HG02588 (cell line): Measurements from ENCODE around the gene SPTSSA.
"Not testable (repeated sequence)": the region's sequence is repeated elsewhere in the genome, so short reads cannot be mapped to it uniquely, and the experiment has no call there.

Experiments
- ATAC-seq: cut with Tn5 transposase; IDR thresholded peaks from one replicate; pipeline ENCODE4 v1.9.1; 2021; ENCODE audit warnings: mild to moderate bottlenecking, moderate library complexity; ENCODE audit not compliant: unreplicated experiment

SPTSSA gene, protein sequence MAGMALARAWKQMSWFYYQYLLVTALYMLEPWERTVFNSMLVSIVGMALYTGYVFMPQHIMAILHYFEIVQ

GRCh38 chr14:34462132-34462893, at the start of gene SPTSSA:
SPTSSA (minus strand) TSS chr14:34462240; CDS start chr14:34462207, 33 bp downstream.
- peak; percentile 92 for ATAC-seq

- ATAC-seq = no peak
Measured at GRCh38 chr14:34507884-34508283, 45.8 kb upstream of the SPTSSA start.

- ATAC-seq = no peak
Measured at GRCh38 chr14:34507459-34507858, 45.4 kb upstream of the SPTSSA start.

DNA sequence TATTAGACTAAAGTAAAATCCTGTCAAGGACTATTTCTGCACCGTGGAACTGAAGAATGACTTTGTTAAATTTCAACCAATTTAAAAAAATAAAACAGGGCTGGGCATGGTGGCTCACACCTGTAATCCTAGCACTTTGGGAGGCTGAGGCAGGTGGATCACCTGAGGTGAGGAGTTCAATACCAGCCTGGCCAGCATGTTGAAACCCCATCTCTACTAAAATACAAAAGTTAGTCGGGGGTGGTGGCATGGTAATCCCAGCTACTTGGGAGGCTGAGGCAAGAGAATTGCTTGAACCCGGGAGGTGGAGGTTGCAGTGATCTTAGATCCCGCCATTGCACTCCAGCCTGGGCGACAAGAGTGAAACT, 43.1 kb upstream of the SPTSSA start:
- not testable (repeated sequence) for ATAC-seq

DNA sequence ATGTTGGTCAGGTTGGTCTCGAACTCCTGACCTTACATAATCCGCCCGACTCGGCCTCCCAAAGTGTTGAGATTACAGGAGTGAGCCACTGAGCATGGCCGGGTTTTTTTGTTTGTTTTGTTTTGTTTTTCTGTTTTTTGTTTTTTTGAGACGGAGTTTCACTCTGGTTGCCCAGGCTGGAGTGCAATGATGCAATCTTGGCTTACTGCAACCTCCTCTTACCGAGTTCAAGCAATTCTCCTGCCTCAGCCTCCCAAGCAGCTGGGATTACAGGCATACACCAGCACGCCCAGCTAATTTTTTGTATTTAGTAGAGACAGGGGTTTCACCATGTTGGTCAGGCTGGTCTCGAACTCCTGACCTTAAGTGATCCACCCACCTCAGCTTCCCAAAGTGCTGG, 42.0 kb upstream of the SPTSSA start:
- not testable (repeated sequence) for ATAC-seq

- no peak for ATAC-seq
Measured at GRCh38 chr14:34502545-34503225, 40.6 kb upstream of the SPTSSA start.

DNA sequence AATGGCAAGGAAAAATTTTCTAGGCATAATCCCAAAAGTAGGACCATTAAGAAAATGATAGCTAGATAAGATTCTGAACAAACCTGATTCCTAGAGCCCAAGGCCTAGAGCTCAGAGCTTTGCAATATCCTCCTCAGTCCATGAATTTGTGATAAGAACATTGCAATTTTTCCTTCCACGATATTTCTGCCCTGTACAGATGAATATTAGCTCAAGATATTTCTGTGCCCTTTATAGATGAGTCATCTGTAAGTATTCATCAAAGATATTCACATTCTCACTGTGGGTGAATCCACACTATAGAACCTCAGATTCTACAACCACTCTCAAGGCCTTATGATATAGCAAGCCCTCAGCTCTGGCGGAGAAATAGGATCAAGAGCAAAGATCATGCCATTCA, 40.0 kb upstream of the SPTSSA start:
- no peak for ATAC-seq

DNA sequence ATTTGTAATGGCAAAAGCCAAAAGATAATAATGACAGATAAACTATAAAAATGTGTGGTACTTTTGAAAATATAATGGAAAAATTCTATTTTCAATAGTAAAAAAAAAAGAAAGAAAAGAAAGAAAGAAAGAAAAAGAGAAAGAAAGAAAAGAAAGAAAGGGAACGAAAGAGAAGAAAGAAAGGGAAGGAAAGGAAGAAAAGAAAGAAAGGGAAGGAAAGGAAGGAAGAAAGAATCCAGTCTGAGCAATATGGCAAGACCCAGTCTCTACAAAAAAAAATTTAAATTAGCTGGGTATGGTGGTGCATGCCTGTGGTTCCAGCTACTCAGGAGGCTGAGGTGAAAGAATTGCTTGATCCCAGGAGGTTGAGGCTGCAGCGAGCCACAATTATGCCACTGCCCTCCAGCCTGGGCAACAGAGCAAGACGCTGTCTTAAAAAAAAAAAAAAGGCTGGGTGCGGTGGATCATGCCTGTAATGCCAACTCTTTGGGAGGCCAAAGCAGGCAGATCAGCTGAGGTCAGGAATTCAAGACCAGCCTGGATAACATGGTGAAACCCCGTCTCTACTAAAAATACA, 39.1 kb upstream of the SPTSSA start:
- ATAC-seq = no peak

GRCh38 chr14:34498684-34499412, 36.8 kb upstream of the SPTSSA start:
- ATAC-seq = no peak

DNA sequence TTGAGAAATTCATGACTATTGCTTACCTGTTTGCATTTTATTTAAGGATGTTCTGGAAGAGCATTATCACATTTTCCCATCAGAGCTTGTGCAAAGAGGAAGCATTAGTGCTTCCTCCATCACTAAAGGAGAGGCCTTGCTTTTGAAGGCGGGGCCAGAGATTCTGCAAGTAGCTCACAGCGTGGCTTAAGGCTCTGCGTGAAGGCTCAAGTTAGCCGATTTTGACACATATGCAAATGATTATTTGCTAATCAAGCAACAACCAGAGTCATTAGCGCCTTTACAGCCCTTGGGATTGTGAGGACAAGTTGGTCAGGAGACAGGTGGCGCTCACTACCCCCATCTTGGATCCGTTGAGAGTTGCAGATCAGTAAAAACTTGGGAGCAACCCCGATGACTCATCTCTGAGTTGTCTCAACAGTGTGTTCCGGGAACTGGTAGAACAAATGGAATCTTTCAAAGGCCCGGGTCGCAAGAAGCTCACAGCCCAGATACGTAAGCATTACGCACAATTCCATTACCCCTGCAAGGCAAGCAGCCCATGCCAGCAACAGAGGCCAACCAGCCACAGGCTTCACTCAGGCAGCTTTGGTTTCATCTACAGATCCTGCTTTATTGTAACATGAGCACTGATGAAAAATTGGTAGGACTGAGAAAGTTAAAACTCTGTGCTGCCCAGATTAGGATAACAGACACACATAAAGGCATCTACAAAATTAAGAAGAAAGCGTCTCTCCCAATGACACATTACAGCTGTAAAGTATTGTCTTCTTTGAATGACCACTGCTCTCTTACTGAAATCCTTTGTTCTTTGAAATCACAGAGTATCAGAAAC, 34.9 kb upstream of the SPTSSA start:
- no peak for ATAC-seq

DNA sequence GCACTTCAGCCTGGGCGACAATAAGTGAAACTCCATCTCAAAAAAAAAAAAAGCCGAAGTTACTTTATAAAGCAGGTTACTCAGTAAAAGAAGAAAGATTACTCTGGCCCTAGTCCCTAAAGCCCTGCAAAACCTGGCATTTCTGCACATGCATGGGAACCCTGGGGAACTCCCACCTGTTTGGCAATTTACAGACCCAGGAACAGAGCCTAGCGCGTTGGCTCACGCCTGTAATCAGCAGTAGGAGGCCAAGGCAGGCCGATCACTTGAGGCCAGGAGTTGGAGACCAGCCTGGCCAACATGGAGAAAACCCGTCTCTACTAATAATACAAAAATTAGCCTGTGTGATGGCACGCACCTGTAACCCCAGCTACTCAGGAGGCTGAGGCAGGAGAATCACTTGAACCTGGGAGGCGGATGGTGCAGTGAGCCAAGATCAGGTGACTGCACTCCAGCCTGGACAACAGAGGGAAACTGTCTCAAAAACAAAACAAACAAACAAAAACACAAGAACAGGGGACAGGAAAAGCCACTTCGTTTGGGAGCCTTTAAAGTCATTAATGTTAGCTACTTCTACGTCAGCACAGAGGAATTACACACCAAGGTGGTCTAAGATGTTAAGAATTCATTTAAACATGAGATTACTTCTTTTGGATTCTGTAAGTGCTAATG, 34.1 kb upstream of the SPTSSA start:
- no peak for ATAC-seq

DNA sequence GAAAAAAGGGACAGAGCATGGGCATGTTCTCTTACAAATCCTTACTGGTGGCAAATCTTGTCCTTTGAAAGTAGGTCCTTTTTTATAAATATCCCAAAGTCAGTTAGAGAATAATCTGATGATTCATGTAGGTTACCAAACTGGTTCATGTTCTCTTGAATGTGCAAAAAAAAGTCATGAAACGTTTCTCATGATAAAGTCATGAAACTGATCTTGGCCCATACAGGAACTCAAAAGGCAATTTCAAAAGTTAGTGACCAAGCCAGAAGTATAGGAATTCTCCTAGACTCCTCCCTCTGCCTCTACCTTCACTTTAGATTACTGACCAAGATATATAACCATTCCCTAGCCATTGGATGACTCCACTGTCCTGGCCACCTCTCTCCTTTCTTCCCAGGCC, 27.3 kb upstream of the SPTSSA start:
- ATAC-seq = no peak

DNA sequence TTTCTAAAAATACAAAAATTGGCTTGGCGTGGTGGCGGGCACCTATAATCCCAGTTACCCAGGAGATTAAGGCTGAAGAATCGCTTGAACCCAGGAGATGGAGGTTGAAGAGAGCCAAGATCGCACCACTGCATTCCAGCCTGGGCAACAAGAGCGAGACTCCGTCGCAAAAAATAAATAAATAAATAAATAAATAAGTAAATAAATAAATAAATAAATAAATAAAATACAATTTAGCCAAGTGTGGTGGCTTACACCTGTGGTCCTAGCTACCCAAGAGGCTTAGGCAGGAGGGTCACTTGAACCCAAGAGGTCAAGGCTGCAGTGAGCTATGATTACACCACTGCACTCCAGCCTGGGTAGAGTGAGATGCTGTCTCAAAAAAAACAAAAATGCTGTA, 26.5 kb upstream of the SPTSSA start:
- no peak for ATAC-seq

- no peak for ATAC-seq
Measured at GRCh38 chr14:34484726-34485125, 22.7 kb upstream of the SPTSSA start.

GRCh38 chr14:34482463-34482862, 20.4 kb upstream of the SPTSSA start:
- no peak for ATAC-seq

- no peak for ATAC-seq
Measured at GRCh38 chr14:34479694-34480093, 17.7 kb upstream of the SPTSSA start.

GRCh38 chr14:34478261-34478660, 16.2 kb upstream of the SPTSSA start:
- no peak for ATAC-seq

GRCh38 chr14:34476036-34476435, 14.0 kb upstream of the SPTSSA start:
- not testable (repeated sequence) for ATAC-seq

- ATAC-seq = no peak
Measured at GRCh38 chr14:34475163-34475562, 13.1 kb upstream of the SPTSSA start.

DNA sequence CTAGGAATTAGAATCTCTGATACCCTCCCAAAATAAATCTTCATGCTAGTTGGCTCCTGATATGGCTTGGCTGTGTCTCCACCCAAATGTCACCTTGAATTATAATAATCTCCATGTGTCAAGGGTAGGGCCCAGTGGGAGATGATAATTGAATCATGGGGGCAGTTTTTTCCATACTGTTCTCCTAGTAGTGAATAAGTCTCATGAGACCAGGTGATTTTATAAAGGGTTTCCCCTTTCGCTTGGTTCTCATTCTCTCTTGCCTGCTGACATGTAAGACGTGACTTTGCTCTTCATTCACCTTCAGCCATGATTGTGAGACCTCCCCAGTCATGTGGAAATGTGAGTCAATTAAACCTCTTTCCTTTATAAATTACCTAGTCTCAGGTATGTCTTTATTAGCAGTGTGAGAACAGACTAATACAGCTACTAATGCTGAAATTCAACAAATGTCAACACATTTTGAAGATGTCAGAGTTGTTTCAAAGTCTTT, 12.2 kb upstream of the SPTSSA start:
- ATAC-seq = no peak
